ENCODE measurements around the gene GLIPR1. TPM values are rescaled to one million over a fixed set of nuclear protein-coding genes. Genes with fewer than 3 reads are reported as not detected.

The GLIPR1 gene
- total RNA-seq, 1 experiment from 2014 or later = 0.13 TPM

DNA sequence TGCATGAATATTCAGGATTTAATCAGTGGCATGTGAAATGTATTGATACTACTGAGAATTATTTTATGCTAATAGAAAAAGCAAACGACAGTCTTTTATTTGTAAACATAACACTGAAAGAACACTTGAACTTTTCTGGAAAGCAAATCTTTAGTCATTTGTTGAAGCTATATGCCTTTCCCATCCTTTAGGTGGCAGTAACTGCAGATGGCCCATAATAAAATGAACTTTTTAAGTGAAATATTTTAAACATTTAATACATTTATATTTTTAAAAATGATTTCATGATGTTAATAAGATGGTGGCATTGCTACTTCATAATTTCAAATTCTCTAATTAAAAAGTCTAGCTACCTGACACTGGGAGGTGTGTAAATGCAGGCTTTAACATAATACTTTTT lies 44.7 kb downstream of the GLIPR1 start:
- Histone ChIP-seq H2BK5ac (ENCODE audit: insufficient read length, low read length) (no peak overlapping the region), H3K4ac (ENCODE audit: low read depth, low read length) (no peak overlapping the region), H2AFZ (ENCODE audit: low read length) (no peak overlapping the region), H3K79me1 (ENCODE audit: insufficient read depth, low read depth, low read length, poor library complexity, severe bottlenecking) (no peaks in the 10 kb centered on the region), H3K4me1 (ENCODE audit: insufficient read depth, low read length) (no peaks in the 10 kb centered on the region), H3T11ph (ENCODE audit: low read length) (no peak overlapping the region), H3K9ac (ENCODE audit: extremely low read depth, insufficient read length, low read length) (no peak overlapping the region), H2BK120ac (ENCODE audit: low read depth, low read length, poor library complexity, severe bottlenecking) (no peak overlapping the region), H3K56ac (ENCODE audit: insufficient read length, low read depth, low read length) (no peak overlapping the region), H3K18ac (ENCODE audit: insufficient read length, low read depth, low read length) (no peak overlapping the region), H3K9me3 (ENCODE audit: control insufficient read depth, low read depth, low read length) (no peaks in the 10 kb centered on the region), H3K79me2 (ENCODE audit: insufficient read depth, low read length) (no peaks in the 10 kb centered on the region), H4K8ac (replicated peaks; ENCODE audit: insufficient read length, low read depth, low read length) (no peak overlapping the region), H4K20me1 (ENCODE audit: control insufficient read depth, insufficient read depth, insufficient read length) (no peaks in the 10 kb centered on the region), H3K4me2 (ENCODE audit: insufficient read depth, insufficient read length, low read length) (no peak overlapping the region), H3K27me3 (ENCODE audit: insufficient read depth, low read length) (no peaks in the 10 kb centered on the region), H2AK5ac (ENCODE audit: insufficient read length, low read length) (no peak overlapping the region), H2BK12ac (ENCODE audit: insufficient read length, low read depth, low read length) (no peak overlapping the region), H4K5ac (ENCODE audit: insufficient read length, low read depth, low read length) (no peak overlapping the region), H4K91ac (ENCODE audit: insufficient read length, low read depth, low read length) (no peak overlapping the region), H2BK20ac (ENCODE audit: low read depth, low read length, poor library complexity, severe bottlenecking) (no peak overlapping the region), H3K14ac (ENCODE audit: insufficient read depth, low read length) (no peak overlapping the region), H3K23ac (ENCODE audit: insufficient read length, low read depth, low read length) (no peak overlapping the region), H3K23me2 (ENCODE audit: insufficient read length, low read depth, low read length, poor library complexity, severe bottlenecking) (no peaks in the 10 kb centered on the region), H3K27ac (ENCODE audit: insufficient read length, low read depth, low read length) (no peak overlapping the region), H2BK15ac (ENCODE audit: low read depth, low read length) (no peak overlapping the region)
- no peak overlapping the region for H3K27ac Mint-ChIP-seq
- H3K36me3 Mint-ChIP-seq (ENCODE audit: insufficient read depth in 1 of 3, low read depth in 3 of 3) = peaks cover 0 to 5% (median 1%) of the 10 kb centered on the region in 3 experiments; a peak in 3 of 7 replicates
- H3K9me3 Mint-ChIP-seq = peaks cover 2 to 6% of the 10 kb centered on the region in 2 experiments; a peak in 3 of 5 replicates
- DNase-seq = no peak
- H3K4me3 Mint-ChIP-seq = no peak overlapping the region
- TF ChIP-seq, protein P1, sequence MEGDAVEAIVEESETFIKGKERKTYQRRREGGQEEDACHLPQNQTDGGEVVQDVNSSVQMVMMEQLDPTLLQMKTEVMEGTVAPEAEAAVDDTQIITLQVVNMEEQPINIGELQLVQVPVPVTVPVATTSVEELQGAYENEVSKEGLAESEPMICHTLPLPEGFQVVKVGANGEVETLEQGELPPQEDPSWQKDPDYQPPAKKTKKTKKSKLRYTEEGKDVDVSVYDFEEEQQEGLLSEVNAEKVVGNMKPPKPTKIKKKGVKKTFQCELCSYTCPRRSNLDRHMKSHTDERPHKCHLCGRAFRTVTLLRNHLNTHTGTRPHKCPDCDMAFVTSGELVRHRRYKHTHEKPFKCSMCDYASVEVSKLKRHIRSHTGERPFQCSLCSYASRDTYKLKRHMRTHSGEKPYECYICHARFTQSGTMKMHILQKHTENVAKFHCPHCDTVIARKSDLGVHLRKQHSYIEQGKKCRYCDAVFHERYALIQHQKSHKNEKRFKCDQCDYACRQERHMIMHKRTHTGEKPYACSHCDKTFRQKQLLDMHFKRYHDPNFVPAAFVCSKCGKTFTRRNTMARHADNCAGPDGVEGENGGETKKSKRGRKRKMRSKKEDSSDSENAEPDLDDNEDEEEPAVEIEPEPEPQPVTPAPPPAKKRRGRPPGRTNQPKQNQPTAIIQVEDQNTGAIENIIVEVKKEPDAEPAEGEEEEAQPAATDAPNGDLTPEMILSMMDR (conservative IDR thresholded peaks at IDR 0.05) = peak; percentile 46; the same call in 1 of the 3 replicates
- peaks cover 11 to 27% of the 10 kb centered on the region in 2 experiments for H3K4me1 Mint-ChIP-seq
- WGBS (ENCODE audit: extremely low coverage, insufficient read length, low lambda C conversion rate) = no CpG with 5 or more reads among the region's 1 CpG
- no peaks in the 10 kb centered on the region for H3K27me3 Mint-ChIP-seq (ENCODE audit: low read depth)
